Effector CD4-positive, alpha-beta T cell (primary cell): ENCODE data around the gene TTLL10.

Source experiments
- DNase-seq: peaks from one replicate; pipeline ENCODE4 v3.0.0-alpha.2; 2020

Gene TTLL10

GRCh38 chr1:1237874-1238701 is 64.4 kb downstream of the TTLL10 start:
- DNase-seq: no peak

DNA sequence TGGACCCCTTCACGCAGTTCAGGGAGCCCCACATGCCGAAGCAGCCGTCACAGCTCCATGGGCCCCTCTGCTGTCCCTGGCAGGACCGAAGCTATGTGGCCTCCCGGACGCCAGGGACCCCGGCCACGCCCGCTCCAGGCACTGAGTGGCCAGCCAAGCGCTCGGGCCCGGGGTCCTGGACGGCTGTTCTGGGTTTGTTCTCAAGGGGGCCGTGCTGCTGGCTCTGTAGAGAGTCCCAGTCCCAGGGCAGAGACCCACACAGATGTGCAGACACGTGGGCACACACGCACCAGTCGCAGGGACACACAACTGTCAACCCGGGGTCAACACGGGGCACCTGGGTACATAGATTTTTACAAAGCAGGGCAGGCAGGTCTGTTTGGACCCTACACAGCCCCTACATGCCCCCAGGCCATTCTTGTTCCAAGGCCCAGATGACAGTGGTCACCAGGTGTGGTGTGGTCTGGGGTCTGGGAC is 65.1 kb downstream of the TTLL10 start:
- DNase-seq: no peak

DNA sequence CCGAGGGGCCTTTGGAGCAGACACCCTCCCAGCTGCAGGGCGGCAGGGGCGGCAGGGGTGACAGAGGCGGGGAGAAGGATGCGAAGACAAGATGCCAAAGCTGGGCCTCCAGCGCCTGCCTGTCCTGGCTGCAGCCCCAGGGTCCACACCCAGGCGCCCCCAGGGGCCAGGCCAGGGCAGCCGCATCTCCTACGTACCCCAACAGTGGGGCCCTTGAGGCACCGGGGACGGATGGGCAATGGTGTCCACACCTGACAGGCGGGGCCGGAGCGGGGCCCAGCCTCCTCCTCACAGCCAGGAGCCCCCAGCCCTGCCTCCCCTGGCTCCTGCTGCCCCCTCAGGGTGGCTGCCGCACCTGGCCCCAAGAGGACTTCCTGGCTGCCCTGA is 65.5 kb downstream of the TTLL10 start:
- DNase-seq: no peak

DNA sequence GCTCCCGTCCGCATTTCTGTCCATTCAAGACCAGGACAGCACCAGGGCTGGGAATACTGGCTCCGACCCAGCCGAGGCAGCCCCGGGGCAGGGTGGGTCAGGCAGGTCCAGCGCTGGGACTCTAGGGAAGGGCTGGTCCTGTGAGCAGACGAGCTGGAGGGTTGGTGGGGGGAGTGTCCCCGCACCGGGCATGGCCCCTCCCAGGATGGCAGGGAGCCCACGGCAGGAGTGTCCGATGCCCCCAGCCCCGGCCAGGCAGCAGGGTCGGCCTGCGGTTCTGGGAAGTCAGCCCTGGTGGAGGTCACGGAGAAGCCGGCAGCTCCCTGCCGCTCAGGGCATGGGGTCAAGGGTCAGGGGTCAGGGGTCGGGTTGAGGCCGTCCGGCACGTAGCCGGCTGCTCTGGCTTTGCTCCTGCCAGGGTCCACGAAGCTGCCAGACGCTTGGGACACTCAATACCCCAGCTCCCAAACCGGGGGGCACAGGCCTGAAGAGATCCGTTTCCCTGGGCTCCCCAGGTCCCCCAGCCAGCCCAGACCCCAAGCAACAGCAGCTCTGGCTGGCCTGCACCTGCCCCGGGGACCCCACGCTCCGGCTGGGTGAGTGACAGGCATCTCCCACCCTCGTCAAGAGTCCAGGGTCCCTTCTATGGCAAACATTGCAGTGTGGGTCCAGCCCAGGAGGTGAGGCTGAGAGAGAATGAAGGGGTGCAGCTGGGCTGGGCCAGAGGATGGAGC is 66.1 kb downstream of the TTLL10 start:
- no peak for DNase-seq

- DNase-seq: no peak
Observed at GRCh38 chr1:1240348-1240732, 66.7 kb downstream of the TTLL10 start.

DNA sequence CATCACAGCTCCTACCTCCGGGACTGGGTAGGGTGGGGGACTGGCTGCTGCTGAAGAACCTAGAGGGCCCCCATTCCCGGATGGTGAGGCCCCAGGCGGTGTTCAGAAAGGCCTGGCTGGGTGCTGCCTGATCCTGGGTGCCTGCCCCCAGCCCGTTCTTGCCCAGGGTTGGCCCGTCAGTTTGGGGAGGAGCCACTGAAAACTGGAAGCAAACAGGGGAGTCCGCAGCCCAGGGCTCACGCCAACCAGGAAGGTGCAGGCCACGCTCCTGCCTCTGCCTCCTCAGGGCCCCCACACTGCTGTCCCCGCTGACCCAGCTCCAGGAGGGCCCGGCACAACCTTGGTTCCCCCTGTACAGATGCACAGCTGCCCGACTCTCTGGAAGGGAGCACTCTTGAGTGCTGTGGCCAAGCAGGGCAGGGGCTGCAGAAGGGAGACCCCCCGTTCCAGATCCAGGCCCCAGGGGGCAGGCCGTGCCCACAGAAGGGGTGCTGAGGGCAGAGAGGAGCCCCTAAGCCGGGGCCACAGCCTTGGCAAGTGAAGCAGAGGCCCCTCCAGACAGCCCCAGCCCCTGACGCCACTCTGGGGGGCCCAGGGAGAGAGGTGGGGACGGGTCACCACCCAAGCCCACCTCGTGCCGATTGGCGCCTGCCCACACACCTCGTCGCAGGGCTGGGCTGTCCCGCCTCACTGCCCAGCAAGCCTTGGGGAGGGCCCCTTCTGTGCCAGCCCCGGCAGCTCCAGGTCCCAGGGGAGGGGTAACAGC is 67.3 kb downstream of the TTLL10 start:
- DNase-seq: no peak

DNA sequence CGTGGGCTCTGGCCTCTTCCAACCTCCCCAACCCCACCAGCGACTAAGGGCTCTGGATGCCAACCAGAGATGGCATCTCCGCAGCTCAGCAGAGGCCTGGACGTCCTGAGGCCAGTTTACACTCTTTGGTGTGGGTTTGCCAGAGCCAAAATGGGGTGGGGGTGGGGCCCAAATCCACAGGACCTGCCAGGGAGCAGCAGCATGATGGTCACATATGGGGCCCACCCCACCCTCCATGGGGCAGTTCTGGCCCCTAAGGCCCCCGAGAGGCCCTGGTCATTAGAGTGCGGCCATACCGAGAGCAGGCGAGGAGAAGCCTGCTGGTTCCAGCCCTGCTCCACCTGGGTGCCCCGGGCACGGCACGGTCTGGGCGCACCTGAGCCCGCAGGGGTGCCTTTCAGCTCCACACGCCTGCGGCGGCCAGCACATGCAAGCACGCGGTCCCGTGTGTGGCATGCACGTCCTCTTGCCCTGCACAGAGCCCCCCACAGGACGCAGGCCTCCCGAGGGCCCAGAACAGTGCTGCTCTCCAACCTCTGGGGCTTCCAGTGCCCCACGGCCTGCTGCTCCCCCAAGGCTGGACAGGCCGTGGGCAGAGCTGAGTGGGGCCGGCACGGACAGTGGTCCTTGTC is 68.0 kb downstream of the TTLL10 start:
- DNase-seq: no peak

DNA sequence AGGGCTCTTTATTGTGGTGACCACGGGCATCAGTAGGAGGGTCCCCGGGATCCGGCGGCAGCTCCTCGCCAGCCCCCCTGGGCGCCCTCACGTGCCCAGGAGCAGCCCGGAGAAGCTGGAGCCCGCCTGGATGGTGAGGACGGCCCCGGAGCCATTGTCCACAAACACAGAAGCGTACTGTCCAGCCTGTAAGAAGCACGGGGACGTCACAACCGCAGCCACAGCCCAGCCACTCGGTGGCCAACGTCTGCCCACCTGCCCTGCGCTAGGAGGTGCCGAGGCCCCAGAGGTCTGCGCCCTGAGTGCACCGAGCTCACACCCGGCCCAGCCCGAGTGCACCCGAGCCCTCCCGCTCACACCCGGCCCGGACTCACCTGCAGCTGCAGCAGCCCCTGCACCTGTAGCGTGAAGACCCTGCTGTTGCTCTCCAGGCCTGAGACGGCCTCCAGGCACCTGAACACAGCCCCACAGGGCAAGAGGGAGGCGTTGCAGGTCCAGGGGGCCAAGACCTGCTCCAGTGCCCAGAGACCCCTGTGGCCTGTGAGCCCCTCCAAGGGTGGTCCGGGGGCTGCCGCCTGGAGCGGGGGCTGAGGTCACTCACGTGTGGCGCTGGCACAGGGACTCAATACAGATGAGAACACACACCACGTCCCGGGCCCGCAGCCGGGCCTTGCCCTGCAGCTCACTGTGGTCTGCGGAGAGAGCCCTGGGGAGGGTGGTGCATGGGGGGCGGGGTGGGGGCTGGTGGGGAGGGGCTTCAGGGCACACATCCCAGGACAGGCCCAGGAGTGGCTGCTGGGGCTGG is 69.0 kb downstream of the TTLL10 start:
- DNase-seq: no peak

GRCh38 chr1:1243266-1243660 is 69.6 kb downstream of the TTLL10 start:
- no peak for DNase-seq

GRCh38 chr1:1243807-1244191 is 70.1 kb downstream of the TTLL10 start:
- no peak for DNase-seq

- DNase-seq: no peak
Observed at GRCh38 chr1:1244192-1244811, 70.6 kb downstream of the TTLL10 start.

GRCh38 chr1:1245178-1245816 is 71.6 kb downstream of the TTLL10 start:
- DNase-seq: no peak

- no peak for DNase-seq
Observed at GRCh38 chr1:1245817-1246576, 72.3 kb downstream of the TTLL10 start.

GRCh38 chr1:1246577-1247340 is 73.1 kb downstream of the TTLL10 start, which contains the start of gene C1QTNF12:
Gene C1QTNF12, minus strand, starts transcription at chr1:1246722. Its CDS starts 32 bp downstream, at chr1:1246690.
- no peak for DNase-seq

GRCh38 chr1:1247341-1247913 is 73.7 kb downstream of the TTLL10 start:
- no peak for DNase-seq
